HG02588 (cell line): ENCODE data around the gene TMEM253.
A peak's percentile ranks its signal among the peaks of the same experiment; 100 is the strongest.

Experiments
- ATAC-seq: cut with Tn5 transposase; IDR thresholded peaks from one replicate; pipeline ENCODE4 v1.9.1; 2021; ENCODE audit warnings: mild to moderate bottlenecking, moderate library complexity; ENCODE audit not compliant: unreplicated experiment

TMEM253 gene

GRCh38 chr14:21089877-21090193, 11.0 kb upstream of the TMEM253 start:
- ATAC-seq: no peak

- no peak for ATAC-seq
Observed at GRCh38 chr14:21090194-21090939, 10.5 kb upstream of the TMEM253 start.

- ATAC-seq: no peak
Observed at GRCh38 chr14:21090940-21091663, 9.8 kb upstream of the TMEM253 start.

GRCh38 chr14:21091821-21092272, 9.0 kb upstream of the TMEM253 start:
- no peak for ATAC-seq

- peak; percentile 93 for ATAC-seq
Observed at GRCh38 chr14:21092273-21093011, 8.4 kb upstream of the TMEM253 start.

- ATAC-seq: no peak
Observed at GRCh38 chr14:21093018-21093417, 7.8 kb upstream of the TMEM253 start.

- no peak for ATAC-seq
Observed at GRCh38 chr14:21093769-21094681, 6.8 kb upstream of the TMEM253 start.

- ATAC-seq: no peak
Observed at GRCh38 chr14:21095430-21096205, 5.2 kb upstream of the TMEM253 start.

GRCh38 chr14:21096438-21096837, 4.4 kb upstream of the TMEM253 start:
- ATAC-seq: no peak

- no peak for ATAC-seq
Observed at GRCh38 chr14:21096978-21097635, 3.8 kb upstream of the TMEM253 start.

GRCh38 chr14:21097636-21098075, 3.2 kb upstream of the TMEM253 start:
- ATAC-seq: no peak

- ATAC-seq: no peak
Observed at GRCh38 chr14:21098076-21098891, 2.6 kb upstream of the TMEM253 start, which contains the start of gene ZNF219. TSS of gene ZNF219 (minus strand) at chr14:21098655. CDS start at chr14:21093591, 5,064 bp downstream.

- ATAC-seq: no peak
Observed at GRCh38 chr14:21098892-21099595, 1.8 kb upstream of the TMEM253 start.

GRCh38 chr14:21099596-21099985, 1.3 kb upstream of the TMEM253 start:
- ATAC-seq: no peak

GRCh38 chr14:21101802-21102413, 1.0 kb downstream of the TMEM253 start:
- ATAC-seq: no peak

- ATAC-seq: no peak
Observed at GRCh38 chr14:21102521-21103410, 1.9 kb downstream of the TMEM253 start.

GRCh38 chr14:21103411-21103709, 2.5 kb downstream of the TMEM253 start:
- no peak for ATAC-seq
